Fibroblast of lung (primary cell): ENCODE measurements around the gene ST6GALNAC5. TPM values are rescaled to one million over a fixed set of nuclear protein-coding genes. Genes with fewer than 3 reads are reported as not detected.

Experiments used
- DNase-seq, 2 donors: peaks; one replicate each; pipeline versions ENCODE4 v3.0.0 to v3.0.0-alpha.2; 2010; ENCODE audit warnings: low read depth in 2 of 2
- H2AFZ ChIP-seq: 2 replicates; pipeline ENCODE4 v1.5.1; 2012; ENCODE audit warnings: low read length, control low read depth, inconsistent platforms
- H3K27ac ChIP-seq: 2 replicates; pipeline ENCODE4 v1.5.1; 2011; ENCODE audit warnings: low read length, control low read depth; ENCODE audit not compliant: insufficient read depth
- H3K27me3 ChIP-seq: 2 replicates; pipeline ENCODE4 v1.5.1; 2011; ENCODE audit warnings: mild to moderate bottlenecking, low read length; ENCODE audit not compliant: control insufficient read depth, insufficient read depth
- H3K36me3 ChIP-seq: 2 replicates; pipeline ENCODE4 v1.5.1; 2011; ENCODE audit warnings: low read length; ENCODE audit not compliant: control insufficient read depth, insufficient read depth
- H3K4me1 ChIP-seq: 2 replicates; pipeline ENCODE4 v1.5.1; 2011; ENCODE audit warnings: low read length; ENCODE audit not compliant: control insufficient read depth, insufficient read depth; ENCODE audit errors: extremely low read depth
- H3K4me2 ChIP-seq: 2 replicates; pipeline ENCODE4 v1.5.1; 2011; ENCODE audit warnings: low read length, control low read depth; ENCODE audit not compliant: insufficient read depth; ENCODE audit errors: extremely low read depth
- H3K4me3 ChIP-seq, 4 experiments: fragments of 200-600 bp in 1 of 4; sonication (generic) in 1 of 4; replicated peaks in 1 of 4; 2 replicates each; pipeline ENCODE4 v1.5.1; 2011 to 2016; ENCODE audit warnings: low read length in 4 of 4, low read depth in 3 of 4, mild to moderate bottlenecking in 3 of 4, control low read depth in 2 of 4, inconsistent platforms in 1 of 4, mixed read lengths in 1 of 4; ENCODE audit not compliant: insufficient read depth in 1 of 4; ENCODE audit errors: control extremely low read depth in 1 of 4
- H3K79me2 ChIP-seq: 2 replicates; pipeline ENCODE4 v1.5.1; 2012; ENCODE audit warnings: mild to moderate bottlenecking, low read length, inconsistent platforms; ENCODE audit not compliant: control insufficient read depth, insufficient read depth
- H3K9ac ChIP-seq: 2 replicates; pipeline ENCODE4 v1.5.1; 2011; ENCODE audit warnings: mild to moderate bottlenecking, low read length, control low read depth; ENCODE audit not compliant: insufficient read depth
- H3K9me3 ChIP-seq: 2 replicates; pipeline ENCODE4 v1.5.1; 2012; ENCODE audit warnings: low read depth, low read length; ENCODE audit not compliant: control insufficient read depth, insufficient read depth
- H4K20me1 ChIP-seq: 2 replicates; pipeline ENCODE4 v1.5.1; 2011; ENCODE audit warnings: low read length; ENCODE audit not compliant: control insufficient read depth, insufficient read depth; ENCODE audit errors: extremely low read depth
- CTCF ChIP-seq, 2 donors: IDR thresholded peaks in 1 of 2; conservative IDR thresholded peaks in 1 of 2; 1 replicate in 1 of 2; 2 replicates in 1 of 2; pipeline ENCODE4 v1.5.1; 2011 to 2012; ENCODE audit warnings: low read length in 2 of 2, control low read depth in 1 of 2, inconsistent platforms in 1 of 2, low read depth in 1 of 2, mild to moderate bottlenecking in 1 of 2
- EZH2 ChIP-seq: IDR thresholded peaks from 2 replicates; pipeline ENCODE4 v1.5.1; 2012; ENCODE audit warnings: low read length, control low read depth, mild to moderate bottlenecking; ENCODE audit errors: missing control alignments
- polyA plus RNA-seq, 2 donors: library from polyadenylated mRNA; depleted of rRNA in 1 of 2; stranded (reverse) in 1 of 2; unstranded in 1 of 2; fragments of >200 nt; gene quantifications; 2 replicates each; pipeline ENCODE4 v1.2.1, GENCODE V29; 2011 to 2012; ENCODE audit warnings: missing spikeins in 1 of 2
- total RNA-seq: library from RNA; depleted of rRNA; stranded (reverse); fragments of >200 nt; gene quantifications from 2 replicates; pipeline ENCODE4 v1.2.1, GENCODE V29; 2014

The ST6GALNAC5 gene
- total and polyA plus RNA-seq, 2 donors (not counting 1 experiment from before 2014, with no cell fraction given) = 0.37 to 0.83 TPM

GRCh38 chr1:77089756-77090155 lies 222.5 kb downstream of the ST6GALNAC5 start:
- no peak overlapping the region for H3K4me3 ChIP-seq
- no peaks in the 10 kb centered on the region for H3K79me2 ChIP-seq
- H3K36me3 ChIP-seq = no peaks in the 10 kb centered on the region
- H3K27ac ChIP-seq = no peak overlapping the region
- H3K9me3 ChIP-seq = no peaks in the 10 kb centered on the region
- H3K9ac ChIP-seq = no peak overlapping the region
- no peaks in the 10 kb centered on the region for H3K27me3 ChIP-seq
- TF ChIP-seq EZH2 (no peak), CTCF (conservative IDR thresholded peaks at IDR 0.05 in 1 of 2, IDR thresholded peaks at IDR 0.05 in 1 of 2; ENCODE audit: low read depth in 1 of 2, low read length in 2 of 2) (no peak)
- no peak overlapping the region for H2AFZ ChIP-seq
- H4K20me1 ChIP-seq = no peaks in the 10 kb centered on the region
- no peaks in the 10 kb centered on the region for H3K4me1 ChIP-seq
- H3K4me2 ChIP-seq = no peak overlapping the region
- DNase-seq = no peak

GRCh38 chr1:77095236-77095635 lies 228.0 kb downstream of the ST6GALNAC5 start:
- Histone ChIP-seq H3K4me2 (no peak overlapping the region), H3K27me3 (no peaks in the 10 kb centered on the region), H3K27ac (no peak overlapping the region), H4K20me1 (no peaks in the 10 kb centered on the region), H3K36me3 (no peaks in the 10 kb centered on the region), H3K79me2 (no peaks in the 10 kb centered on the region), H3K4me3 (no peak overlapping the region), H2AFZ (no peak overlapping the region), H3K4me1 (no peaks in the 10 kb centered on the region), H3K9me3 (no peaks in the 10 kb centered on the region), H3K9ac (no peak overlapping the region)
- TF ChIP-seq EZH2 (no peak), CTCF (conservative IDR thresholded peaks at IDR 0.05 in 1 of 2, IDR thresholded peaks at IDR 0.05 in 1 of 2; ENCODE audit: low read depth in 1 of 2, low read length in 2 of 2) (no peak)
- DNase-seq = no peak

- Histone ChIP-seq H3K79me2 (no peaks in the 10 kb centered on the region), H3K9me3 (no peaks in the 10 kb centered on the region)
- no peak for TF ChIP-seq CTCF (conservative IDR thresholded peaks at IDR 0.05 in 1 of 2, IDR thresholded peaks at IDR 0.05 in 1 of 2; ENCODE audit: low read depth in 1 of 2, low read length in 2 of 2)
- no peak for TF ChIP-seq EZH2
Observed at GRCh38 chr1:77096496-77097255, 229.4 kb downstream of the ST6GALNAC5 start.

More at GRCh38 chr1:77096496-77097255, 229.4 kb downstream of the ST6GALNAC5 start:
- DNase-seq = no peak
- no peaks in the 10 kb centered on the region for H3K4me1 ChIP-seq
- H3K9ac ChIP-seq = no peak overlapping the region
- H2AFZ ChIP-seq = no peak overlapping the region
- H3K4me3 ChIP-seq = no peak overlapping the region
- no peak overlapping the region for H3K27ac ChIP-seq
- no peaks in the 10 kb centered on the region for H4K20me1 ChIP-seq
- no peaks in the 10 kb centered on the region for H3K27me3 ChIP-seq
- no peak overlapping the region for H3K4me2 ChIP-seq
- no peaks in the 10 kb centered on the region for H3K36me3 ChIP-seq
